K562 (cell line): ENCODE data around the gene LMAN2L. TPM values are rescaled to one million over a fixed set of nuclear protein-coding genes. Genes with fewer than 3 reads are reported as not detected.

Experiments
- KDM5B ChIP-seq: fragments of 200-600 bp; sonication (generic); IDR thresholded peaks from 2 replicates; pipeline ENCODE4 v1.6.1; 2012; ENCODE audit warnings: low read depth, mild to moderate bottlenecking, moderate library complexity, low read length, control low read depth, inconsistent platforms; ENCODE audit not compliant: insufficient replicate concordance
- L3MBTL2 ChIP-seq: fragments of 450-650 bp; IDR thresholded peaks from 2 replicates; pipeline ENCODE4 v1.6.1; 2016; ENCODE audit warnings: mild to moderate bottlenecking, moderate library complexity
- NFIC ChIP-seq: fragments of 450-650 bp; IDR thresholded peaks from 2 replicates; pipeline ENCODE4 v1.6.1; 2017; ENCODE audit warnings: mild to moderate bottlenecking, inconsistent platforms
- PHF8 ChIP-seq: fragments of 200-600 bp; sonication (generic); IDR thresholded peaks from 2 replicates; pipeline ENCODE4 v1.6.1; 2012; ENCODE audit warnings: mixed run types, mild to moderate bottlenecking, inconsistent platforms, low read length, moderate library complexity, borderline replicate concordance
- RAD21 ChIP-seq, 2 experiments: fragments of 250-450 bp in 1 of 2; fragments of 450-650 bp in 1 of 2; sonication (Bioruptor Pico) in 1 of 2; formaldehyde crosslinking in 1 of 2; IDR thresholded peaks in 1 of 2; conservative IDR thresholded peaks in 1 of 2; 2 replicates each; pipeline versions ENCODE4 v1.4.0 to v1.8.0; 2020 to 2022; ENCODE audit warnings: mild to moderate bottlenecking in 2 of 2, moderate library complexity in 1 of 2
- SP1 ChIP-seq: sonication (generic); formaldehyde crosslinking; IDR thresholded peaks from 2 replicates; pipeline ENCODE4 v1.8.1; 2022; ENCODE audit warnings: mild to moderate bottlenecking, missing genetic modification reagents
- polyA plus RNA-seq, 8 experiments: library from polyadenylated mRNA; depleted of rRNA in 4 of 8; stranded (reverse) in 5 of 8; unstranded in 3 of 8; fragments of >200 nt; fragmentation: Nextera tagmentation in 2 of 8; fragmentation: Illumina TruSeq in 1 of 8; extraction: Ambion mirVana in 2 of 8; extraction: Trizol in 1 of 8; gene quantifications; 2 replicates each; pipeline versions ENCODE4 v1.2.1 to v1.2.3, GENCODE V29; 2011 to 2014; ENCODE audit warnings: inconsistent platforms in 1 of 8, missing spikeins in 1 of 8
- total RNA-seq, 7 experiments: library from RNA; depleted of rRNA in 6 of 7; stranded (reverse); fragments of >200 nt in 6 of 7; fragmentation: Illumina TruSeq in 2 of 7; extraction: Trizol in 2 of 7; gene quantifications; 2 replicates each; pipeline versions ENCODE4 v1.2.1 to v1.2.3, GENCODE V29; 2011 to 2021; ENCODE audit warnings: low replicate concordance in 1 of 7
- TF ChIP-seq, protein P1 (sequence below), 3 experiments: IDR thresholded peaks in 2 of 3; conservative IDR thresholded peaks in 1 of 3; 2 replicates each; pipeline ENCODE4 v1.5.1; 2011 to 2012; ENCODE audit warnings: low read length in 3 of 3, mild to moderate bottlenecking in 3 of 3, control low read depth in 2 of 3, improper control_type of control experiment in 1 of 3, inconsistent platforms in 1 of 3, low read depth in 1 of 3, mixed read lengths in 1 of 3, moderate library complexity in 1 of 3; ENCODE audit not compliant: insufficient read depth in 2 of 3
- TF ChIP-seq, protein P2 (sequence below): sonication (generic); formaldehyde crosslinking; IDR thresholded peaks from 2 replicates; pipeline ENCODE4 v1.8.1; 2023; ENCODE audit warnings: mild to moderate bottlenecking, missing genetic modification reagents
- TF ChIP-seq, protein P3 (sequence below): fragments of 450-650 bp; IDR thresholded peaks from 2 replicates; pipeline ENCODE4 v1.6.1; 2017; ENCODE audit warnings: mild to moderate bottlenecking, moderate library complexity

The LMAN2L gene
- total and polyA plus RNA-seq, 9 of the 15 experiments (the other 6 are each of a cell fraction or from before 2014, with no cell fraction given), result 7.2 to 37.7 (median 12.5) TPM

DNA sequence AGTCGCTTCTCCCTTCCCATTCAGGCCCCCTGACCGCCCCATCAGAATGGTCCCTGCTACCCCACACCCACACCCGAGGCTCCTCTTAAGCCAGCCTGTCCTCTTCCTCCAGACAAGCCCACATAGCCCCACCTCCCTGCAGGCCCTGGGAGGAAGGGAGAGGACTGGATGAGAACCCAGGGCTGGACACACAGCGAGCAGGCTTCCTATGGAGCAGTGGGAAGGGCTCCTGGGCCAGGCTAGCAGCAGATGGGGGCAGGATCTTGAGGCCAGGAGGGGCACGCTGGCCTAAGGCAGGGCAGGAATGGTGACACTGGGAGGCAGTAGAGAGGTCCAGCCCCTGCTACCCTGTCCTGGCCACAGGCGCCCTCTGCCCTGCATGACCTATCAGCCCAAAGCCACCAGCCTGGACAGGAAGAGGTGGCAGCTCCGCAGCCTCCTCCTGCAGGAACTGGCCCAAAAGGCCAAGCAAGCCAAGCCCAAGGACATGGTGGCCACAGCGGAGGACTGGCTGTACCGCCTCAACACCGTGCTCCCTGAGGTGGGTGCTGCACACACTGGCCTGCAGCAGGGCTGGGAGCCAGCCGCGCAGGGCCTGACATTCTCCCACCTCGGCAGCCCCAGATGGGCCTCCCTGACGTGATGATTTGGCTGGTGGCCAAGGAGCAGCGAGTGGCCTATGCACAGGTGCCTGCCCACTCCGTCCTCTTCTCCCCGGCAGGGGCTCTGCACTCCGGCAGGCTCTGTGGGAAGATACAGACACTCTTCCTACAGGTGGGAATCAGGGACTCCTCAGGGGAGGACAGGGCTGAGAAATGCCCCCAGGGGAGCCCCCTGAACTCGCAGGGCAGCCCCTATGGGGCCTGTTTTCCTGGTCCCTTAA lies 54.0 kb downstream of the LMAN2L start (continued):
- TF ChIP-seq, protein P1, sequence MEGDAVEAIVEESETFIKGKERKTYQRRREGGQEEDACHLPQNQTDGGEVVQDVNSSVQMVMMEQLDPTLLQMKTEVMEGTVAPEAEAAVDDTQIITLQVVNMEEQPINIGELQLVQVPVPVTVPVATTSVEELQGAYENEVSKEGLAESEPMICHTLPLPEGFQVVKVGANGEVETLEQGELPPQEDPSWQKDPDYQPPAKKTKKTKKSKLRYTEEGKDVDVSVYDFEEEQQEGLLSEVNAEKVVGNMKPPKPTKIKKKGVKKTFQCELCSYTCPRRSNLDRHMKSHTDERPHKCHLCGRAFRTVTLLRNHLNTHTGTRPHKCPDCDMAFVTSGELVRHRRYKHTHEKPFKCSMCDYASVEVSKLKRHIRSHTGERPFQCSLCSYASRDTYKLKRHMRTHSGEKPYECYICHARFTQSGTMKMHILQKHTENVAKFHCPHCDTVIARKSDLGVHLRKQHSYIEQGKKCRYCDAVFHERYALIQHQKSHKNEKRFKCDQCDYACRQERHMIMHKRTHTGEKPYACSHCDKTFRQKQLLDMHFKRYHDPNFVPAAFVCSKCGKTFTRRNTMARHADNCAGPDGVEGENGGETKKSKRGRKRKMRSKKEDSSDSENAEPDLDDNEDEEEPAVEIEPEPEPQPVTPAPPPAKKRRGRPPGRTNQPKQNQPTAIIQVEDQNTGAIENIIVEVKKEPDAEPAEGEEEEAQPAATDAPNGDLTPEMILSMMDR (IDR thresholded peaks at IDR 0.05 in 2 of 3, conservative IDR thresholded peaks at IDR 0.05 in 1 of 3; ENCODE audit: insufficient read depth in 2 of 3, low read depth in 1 of 3, low read length in 3 of 3), result peak; percentile 17 to 38 (median 38); a peak in 3 of 6 replicates
- no peak for TF ChIP-seq SP1
- TF ChIP-seq, protein P2, sequence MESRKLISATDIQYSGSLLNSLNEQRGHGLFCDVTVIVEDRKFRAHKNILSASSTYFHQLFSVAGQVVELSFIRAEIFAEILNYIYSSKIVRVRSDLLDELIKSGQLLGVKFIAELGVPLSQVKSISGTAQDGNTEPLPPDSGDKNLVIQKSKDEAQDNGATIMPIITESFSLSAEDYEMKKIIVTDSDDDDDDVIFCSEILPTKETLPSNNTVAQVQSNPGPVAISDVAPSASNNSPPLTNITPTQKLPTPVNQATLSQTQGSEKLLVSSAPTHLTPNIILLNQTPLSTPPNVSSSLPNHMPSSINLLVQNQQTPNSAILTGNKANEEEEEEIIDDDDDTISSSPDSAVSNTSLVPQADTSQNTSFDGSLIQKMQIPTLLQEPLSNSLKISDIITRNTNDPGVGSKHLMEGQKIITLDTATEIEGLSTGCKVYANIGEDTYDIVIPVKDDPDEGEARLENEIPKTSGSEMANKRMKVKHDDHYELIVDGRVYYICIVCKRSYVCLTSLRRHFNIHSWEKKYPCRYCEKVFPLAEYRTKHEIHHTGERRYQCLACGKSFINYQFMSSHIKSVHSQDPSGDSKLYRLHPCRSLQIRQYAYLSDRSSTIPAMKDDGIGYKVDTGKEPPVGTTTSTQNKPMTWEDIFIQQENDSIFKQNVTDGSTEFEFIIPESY, result peak; percentile 33; the same call in 1 of the 2 replicates
- peak in 1 of 2 experiments; percentile 19; a peak in 2 of 4 replicates for TF ChIP-seq RAD21 (CRISPR knock-in tag; conservative IDR thresholded peaks at IDR 0.05 in 1 of 2, IDR thresholded peaks at IDR 0.05 in 1 of 2)
- TF ChIP-seq NFIC, result peak; percentile 91
- TF ChIP-seq KDM5B, result no peak
- TF ChIP-seq, protein P3, sequence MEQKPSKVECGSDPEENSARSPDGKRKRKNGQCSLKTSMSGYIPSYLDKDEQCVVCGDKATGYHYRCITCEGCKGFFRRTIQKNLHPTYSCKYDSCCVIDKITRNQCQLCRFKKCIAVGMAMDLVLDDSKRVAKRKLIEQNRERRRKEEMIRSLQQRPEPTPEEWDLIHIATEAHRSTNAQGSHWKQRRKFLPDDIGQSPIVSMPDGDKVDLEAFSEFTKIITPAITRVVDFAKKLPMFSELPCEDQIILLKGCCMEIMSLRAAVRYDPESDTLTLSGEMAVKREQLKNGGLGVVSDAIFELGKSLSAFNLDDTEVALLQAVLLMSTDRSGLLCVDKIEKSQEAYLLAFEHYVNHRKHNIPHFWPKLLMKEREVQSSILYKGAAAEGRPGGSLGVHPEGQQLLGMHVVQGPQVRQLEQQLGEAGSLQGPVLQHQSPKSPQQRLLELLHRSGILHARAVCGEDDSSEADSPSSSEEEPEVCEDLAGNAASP, result no peak
- no peak for TF ChIP-seq PHF8
- no peak for TF ChIP-seq L3MBTL2
- TF ChIP-seq, all 486 proteins: peak for 8
